Medulla oblongata (tissue), 1 donor: ENCODE results near the gene MAFF.
"Not testable (repeated sequence)": the region's sequence is repeated elsewhere in the genome, so short reads cannot be mapped to it uniquely, and the experiment has no call there.

ENCODE experiments used
- DNase-seq: peaks from one replicate; pipeline ENCODE4 v3.0.0-alpha.2; 2015; ENCODE audit errors: extremely low spot score

The MAFF gene

DNA sequence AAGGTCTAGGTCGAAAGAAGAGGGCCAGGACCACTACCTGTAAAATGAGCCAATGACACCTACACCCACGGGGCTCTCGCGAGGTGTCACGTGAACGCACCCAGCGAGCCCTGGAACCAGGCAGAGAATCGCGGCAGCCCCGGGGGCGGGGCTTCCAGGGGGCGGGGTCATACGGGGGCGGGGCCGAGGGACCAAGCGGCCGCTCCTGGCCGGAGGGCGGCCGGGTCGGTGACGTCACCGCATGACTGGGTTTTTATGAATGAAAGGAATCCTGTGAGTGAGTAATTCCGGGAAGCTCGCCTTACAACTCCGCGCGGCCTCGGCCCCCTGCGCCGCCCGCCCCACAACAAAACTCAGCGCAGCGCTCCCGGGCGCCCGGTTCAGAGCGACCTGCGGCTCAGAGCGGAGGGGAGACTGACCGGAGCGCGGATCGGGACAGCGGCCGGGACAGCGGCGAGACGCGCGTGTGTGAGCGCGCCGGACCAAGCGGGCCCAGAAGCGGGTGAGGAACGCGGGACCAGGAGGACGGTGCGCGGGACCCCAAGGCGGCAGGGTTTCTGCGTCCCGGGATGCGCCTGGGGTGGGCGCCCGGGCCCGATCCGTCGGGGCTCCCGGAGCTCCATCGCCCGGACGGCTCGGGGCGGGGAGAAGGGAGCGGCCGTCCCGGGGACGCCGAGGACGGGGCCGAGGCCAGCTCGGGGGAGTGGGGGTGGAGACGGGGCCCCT, at the start of gene MAFF:
TSS of gene MAFF (plus strand) at position 284 of the 726 bp plus-strand sequence. CDS start 11,860 bp downstream, outside the sequence.
- DNase-seq = peak; percentile 94

DNA sequence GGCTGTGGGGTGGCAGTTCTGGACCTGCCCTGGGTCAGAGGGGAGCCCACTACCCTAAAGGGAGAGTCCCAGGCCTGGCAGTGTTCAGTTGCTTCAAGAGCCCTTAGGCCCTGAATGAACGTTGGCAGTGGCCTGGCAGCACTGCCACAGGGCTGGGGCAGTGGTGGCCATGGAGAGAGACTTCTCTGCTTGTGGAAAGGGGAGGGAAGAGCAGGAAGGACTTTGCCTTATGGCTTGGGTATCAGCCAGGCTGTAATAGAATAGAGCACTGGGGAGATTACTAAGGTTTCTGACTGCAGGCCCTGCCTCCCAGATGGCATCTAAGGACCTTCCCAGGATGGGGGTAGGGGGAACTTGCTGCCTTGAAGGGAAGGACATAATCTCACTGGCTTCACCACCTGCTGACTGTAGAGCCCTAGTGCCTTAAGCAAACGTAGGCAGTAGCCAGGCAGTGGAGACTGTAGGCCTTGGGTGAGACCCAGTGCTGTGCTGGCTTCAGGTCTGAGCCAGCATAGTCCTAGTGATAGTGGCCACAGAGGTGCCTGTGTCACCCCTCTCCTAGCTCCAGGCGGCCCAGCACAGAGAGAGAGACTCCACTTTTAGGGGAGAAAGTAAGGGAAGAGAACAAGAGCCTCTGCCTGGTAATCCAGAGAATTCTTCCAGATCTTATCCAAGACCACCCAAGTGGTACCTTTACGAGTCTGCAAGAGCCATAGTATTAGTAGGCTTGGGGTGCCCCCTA, 47.8 kb upstream of the MAFF start:
- no peak for DNase-seq

DNA sequence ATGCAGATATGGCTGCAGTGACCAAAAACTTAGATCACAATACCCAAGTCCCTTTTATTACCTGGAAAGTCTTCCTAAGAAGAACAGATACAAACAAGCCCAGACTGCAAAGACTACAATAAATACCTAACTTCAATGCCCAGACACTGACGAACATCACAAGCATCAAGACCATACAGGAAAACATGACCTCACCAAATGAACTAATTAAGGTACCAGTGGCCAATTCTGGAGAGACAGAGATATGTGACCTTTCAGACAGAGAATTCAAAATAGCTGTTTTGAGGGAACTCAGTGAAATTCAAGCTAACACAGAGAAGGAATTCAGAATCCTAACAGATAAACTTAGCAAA, 47.3 kb upstream of the MAFF start:
- not testable (repeated sequence) for DNase-seq

- no peak for DNase-seq
These were observed 46.1 kb upstream of the MAFF start for GRCh38 chr22:38155703-38156102.

GRCh38 chr22:38162881-38163843, 38.6 kb upstream of the MAFF start:
- DNase-seq = no peak

DNA sequence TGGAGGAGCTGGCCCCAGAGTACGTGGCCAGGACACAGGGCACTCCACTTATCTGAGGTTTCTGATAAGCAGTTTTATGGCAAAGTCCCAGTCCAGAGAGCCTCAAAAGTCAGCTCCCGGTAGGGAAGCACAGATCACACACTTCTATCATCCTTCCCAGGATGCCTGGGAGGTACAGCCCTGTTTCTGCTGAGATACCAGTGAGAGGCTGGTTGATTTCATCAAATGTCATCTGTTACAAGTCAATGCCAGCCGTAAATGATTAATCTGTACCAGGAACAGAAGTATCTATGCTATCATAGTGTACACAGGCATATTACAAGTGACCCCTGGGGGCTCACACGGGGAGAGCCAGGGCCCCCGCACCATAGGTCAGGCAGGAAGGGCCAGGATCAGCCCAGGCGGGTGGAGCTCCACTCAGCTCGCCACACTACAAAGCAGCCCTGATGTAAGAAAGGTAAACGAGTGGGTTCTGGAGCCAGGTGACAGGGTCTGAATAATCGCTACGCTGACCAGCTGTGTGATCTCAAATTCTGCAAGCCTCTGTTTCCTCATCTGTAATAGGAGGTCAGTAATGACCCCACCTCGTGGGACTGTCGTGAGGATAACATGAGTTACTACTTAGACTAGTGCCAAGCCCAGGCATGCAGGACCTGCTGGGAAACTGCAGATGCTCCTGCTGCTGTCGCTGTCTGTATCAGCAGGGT, 37.8 kb upstream of the MAFF start:
- no peak for DNase-seq

DNA sequence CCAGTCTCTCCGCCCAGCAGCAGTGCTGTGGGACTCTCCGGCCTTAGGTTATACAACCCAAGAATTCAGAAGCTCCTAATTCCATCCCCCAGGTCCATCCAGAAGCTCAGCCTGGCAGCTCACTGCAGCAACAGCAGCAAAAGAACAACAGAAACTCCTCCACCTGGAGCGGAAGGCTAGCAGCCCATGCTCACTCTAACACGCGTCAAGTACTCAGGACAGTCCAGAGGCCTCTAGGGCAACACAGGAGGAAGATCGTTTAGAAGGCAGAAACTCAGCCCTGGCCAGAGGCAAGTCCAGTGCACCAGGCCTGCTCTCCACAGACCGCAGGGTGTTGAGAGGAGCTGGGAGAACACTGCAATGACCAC, 37.3 kb upstream of the MAFF start:
- DNase-seq = no peak

GRCh38 chr22:38165922-38166593, 35.7 kb upstream of the MAFF start:
- DNase-seq = no peak

- peak; percentile 67 for DNase-seq
These were observed 33.8 kb upstream of the MAFF start for GRCh38 chr22:38167988-38168407.

DNA sequence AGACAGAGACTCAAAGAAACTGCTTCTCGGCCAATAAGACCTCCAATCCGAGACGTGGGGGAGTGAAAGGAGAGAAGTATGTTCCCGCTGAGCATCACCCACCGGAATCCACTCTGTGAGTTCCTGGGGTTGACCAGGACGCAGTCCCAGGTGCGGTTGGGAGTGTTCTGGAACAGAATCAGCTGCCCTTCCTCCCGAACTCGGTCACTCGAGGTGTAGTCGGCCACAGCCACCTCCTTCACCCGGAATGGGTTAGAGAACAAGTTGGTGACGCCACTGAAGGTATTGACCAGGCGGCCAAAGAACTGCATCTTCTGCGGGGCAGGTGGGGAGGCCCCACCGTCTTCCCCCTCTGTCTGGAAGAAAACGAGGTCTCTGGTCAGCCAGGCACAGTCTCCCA, 32.7 kb upstream of the MAFF start:
- no peak for DNase-seq

DNA sequence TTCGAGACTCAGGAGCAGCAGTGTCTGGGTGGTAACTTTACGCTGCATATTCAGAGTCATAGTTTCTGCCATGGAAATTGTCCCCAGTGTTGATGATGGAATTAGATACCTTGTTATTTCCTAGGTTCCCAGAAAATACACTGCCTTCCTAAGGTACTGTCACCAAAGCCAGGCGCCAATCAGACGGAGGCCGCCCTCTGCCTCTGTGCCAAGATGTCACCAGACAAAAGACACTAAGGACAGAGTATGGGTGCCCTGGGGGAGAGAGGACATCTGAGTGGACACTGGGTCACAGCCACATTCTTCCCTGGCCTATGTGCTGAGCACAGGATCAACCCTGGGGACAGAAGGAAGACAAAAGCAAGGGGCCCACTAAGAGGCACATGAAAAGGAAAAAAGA, 31.3 kb upstream of the MAFF start:
- no peak for DNase-seq

GRCh38 chr22:38171927-38172831, 29.6 kb upstream of the MAFF start:
- no peak for DNase-seq

DNA sequence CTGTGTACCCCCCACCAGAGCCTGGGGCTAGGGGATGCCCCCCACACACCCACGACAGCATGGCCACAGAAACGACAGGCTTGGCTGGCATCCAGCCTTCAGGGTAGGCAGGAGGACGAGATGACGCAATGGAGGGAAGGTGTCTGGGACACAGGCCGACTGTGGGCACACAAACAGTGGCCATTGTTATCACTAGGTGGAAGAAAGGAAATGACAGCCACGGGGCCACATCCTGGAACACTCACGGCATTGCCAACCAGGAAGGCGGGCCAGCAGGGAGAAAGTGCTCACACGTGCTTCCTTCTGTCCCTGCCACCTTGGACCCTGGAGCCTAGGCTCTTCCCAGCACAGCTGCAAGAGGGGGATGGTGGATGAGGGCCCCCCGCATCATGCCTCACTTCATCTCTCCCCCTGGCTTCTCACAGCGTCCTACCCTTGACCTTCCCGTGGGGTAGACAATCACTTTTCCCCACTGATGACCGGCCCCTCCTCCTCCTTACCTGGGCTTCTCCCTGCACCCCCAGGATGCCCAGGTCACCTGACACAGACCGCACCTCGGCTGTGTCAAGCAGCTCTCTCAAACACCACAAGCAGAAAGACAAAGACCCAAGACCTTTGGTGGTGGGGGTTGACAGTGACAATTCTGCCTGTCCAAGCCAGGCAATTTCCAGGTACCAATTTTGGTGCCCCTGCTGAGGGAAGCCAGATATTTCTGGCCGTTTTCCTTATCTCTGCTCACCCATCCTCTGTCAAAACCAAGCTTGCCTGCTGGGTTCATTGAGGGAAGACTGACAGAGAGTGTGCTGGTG, 28.8 kb upstream of the MAFF start:
- peak; percentile 70 for DNase-seq

DNA sequence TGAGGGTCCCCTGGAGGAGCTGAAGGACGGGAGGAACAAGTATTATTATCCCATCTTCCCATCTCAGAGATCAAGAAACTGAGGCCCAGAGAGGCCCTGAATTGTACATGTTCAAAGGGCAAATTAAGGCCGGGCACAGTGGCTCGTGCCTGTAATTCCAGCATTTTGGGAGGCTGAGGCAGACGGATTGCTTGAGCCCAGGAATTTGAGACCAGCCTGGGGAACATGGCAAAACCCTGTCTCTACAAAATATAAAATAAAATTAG, 28.2 kb upstream of the MAFF start:
- no peak for DNase-seq

- DNase-seq = no peak
These were observed 27.2 kb upstream of the MAFF start for GRCh38 chr22:38174626-38175025.

DNA sequence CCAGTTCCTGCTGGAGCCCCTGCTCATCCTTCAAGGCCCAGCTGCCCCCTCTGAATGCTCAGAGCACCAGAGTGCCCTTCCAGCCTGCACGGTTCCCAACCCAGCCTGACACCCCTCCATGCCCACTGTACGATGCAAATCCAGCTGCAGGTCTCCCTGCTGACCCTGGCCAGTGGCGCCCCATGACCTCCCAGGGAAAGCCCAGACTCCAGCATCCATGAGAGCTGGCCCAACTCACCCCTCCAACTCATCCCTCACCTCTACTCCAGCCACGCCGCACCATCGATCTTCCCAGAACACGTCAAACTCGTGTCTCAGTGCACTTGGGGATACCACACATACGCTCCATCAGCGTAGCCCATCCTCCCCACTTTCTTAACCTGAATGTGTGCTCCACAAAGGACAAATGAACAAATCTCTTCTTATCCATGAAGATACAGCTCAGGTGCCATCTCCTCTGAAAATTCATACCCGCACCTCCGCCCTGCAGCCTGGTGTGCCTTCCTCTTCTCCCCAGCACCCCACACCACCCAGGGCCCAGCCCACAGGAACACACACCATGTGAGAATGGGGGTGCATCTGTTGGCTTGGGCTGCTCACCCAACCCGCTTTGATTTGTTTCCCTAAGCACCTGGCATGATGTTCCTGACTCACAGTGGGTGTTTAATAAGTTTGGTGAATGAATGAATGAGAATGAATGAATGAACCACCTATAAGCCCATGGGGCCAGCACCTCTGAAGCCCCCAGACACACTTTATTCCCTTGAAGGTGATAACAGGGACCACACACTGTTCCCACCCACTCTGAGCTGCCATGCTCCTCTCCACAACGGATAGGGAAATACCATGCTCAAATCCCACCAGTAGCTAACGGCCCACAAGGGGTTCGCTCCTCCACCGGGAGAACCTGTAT, 26.3 kb upstream of the MAFF start:
- no peak for DNase-seq

- DNase-seq = peak; percentile 79
These were observed 25.5 kb upstream of the MAFF start for GRCh38 chr22:38176170-38176741.

GRCh38 chr22:38177044-38177443, 24.8 kb upstream of the MAFF start:
- DNase-seq = no peak
